ENCODE results near the gene RNU5D-1.
A peak's percentile ranks its signal among the peaks of the same experiment; 100 is the strongest.

Gene RNU5D-1

GRCh38 chr1:44730741-44731512 is at the start of gene RNU5D-1:
RNU5D-1 (minus strand) TSS chr1:44731170.
- TF ChIP-seq, protein P1, sequence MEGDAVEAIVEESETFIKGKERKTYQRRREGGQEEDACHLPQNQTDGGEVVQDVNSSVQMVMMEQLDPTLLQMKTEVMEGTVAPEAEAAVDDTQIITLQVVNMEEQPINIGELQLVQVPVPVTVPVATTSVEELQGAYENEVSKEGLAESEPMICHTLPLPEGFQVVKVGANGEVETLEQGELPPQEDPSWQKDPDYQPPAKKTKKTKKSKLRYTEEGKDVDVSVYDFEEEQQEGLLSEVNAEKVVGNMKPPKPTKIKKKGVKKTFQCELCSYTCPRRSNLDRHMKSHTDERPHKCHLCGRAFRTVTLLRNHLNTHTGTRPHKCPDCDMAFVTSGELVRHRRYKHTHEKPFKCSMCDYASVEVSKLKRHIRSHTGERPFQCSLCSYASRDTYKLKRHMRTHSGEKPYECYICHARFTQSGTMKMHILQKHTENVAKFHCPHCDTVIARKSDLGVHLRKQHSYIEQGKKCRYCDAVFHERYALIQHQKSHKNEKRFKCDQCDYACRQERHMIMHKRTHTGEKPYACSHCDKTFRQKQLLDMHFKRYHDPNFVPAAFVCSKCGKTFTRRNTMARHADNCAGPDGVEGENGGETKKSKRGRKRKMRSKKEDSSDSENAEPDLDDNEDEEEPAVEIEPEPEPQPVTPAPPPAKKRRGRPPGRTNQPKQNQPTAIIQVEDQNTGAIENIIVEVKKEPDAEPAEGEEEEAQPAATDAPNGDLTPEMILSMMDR (IDR thresholded peaks at IDR 0.05; ENCODE audit: insufficient read depth, low read length, missing control alignments): peak; percentile 72
- CTCF ChIA-PET: interaction anchor here (0.6 to 10.7 kb wide), 43 partner anchors 9 to 841 kb away, joined by 3 to 217 read pairs (median 5); partner anchors contain the start of genes BEST4, BTBD19, KIF2C and RPS8
- DNase-seq (ENCODE audit: low read depth, low spot score): peak; percentile 90
- POLR2A ChIA-PET: interaction anchor here (0.6 to 3.3 kb wide), 16 partner anchors 9 to 1860 kb away, joined by 3 to 20 read pairs (median 4); partner anchors contain the start of genes DYNLT4, HECTD3, PLK3 and PRDX1
- peak within 1 kb of the TSS; percentile 46 for H3K4me3 ChIP-seq (ENCODE audit: low read depth, low read length)

- POLR2A ChIA-PET: interaction anchor here (0.9 to 1.4 kb wide), 5 partner anchors 10 to 37 kb away, joined by 3 to 5 read pairs (median 3); partner anchors contain the start of genes BTBD19 and PLK3
- TF ChIP-seq, protein P1 (IDR thresholded peaks at IDR 0.05; ENCODE audit: insufficient read depth, low read length, missing control alignments): no peak
- CTCF ChIA-PET: interaction anchor here (0.7 to 3.7 kb wide), 5 partner anchors 10 to 49 kb away, joined by 3 to 14 read pairs (median 11); partner anchors contain the start of genes PLK3 and RNU5D-1
- DNase-seq (ENCODE audit: low read depth, low spot score): no peak
- no peak overlapping the region for H3K4me3 ChIP-seq (ENCODE audit: low read depth, low read length)
Observed at GRCh38 chr1:44780583-44781121, 49.7 kb upstream of the RNU5D-1 start.

GRCh38 chr1:44778705-44779576 is 48.0 kb upstream of the RNU5D-1 start:
- TF ChIP-seq, protein P1 (IDR thresholded peaks at IDR 0.05; ENCODE audit: insufficient read depth, low read length, missing control alignments): no peak
- no peak overlapping the region for H3K4me3 ChIP-seq (ENCODE audit: low read depth, low read length)
- no peak for DNase-seq (ENCODE audit: low read depth, low spot score)
- CTCF ChIA-PET: interaction anchor here (2.0 to 3.7 kb wide), 2 partner anchors 47 to 48 kb away, joined by 10 to 14 read pairs; partner anchors contain the start of gene RNU5D-1
- POLR2A ChIA-PET: interaction anchor here (1.0 to 4.2 kb wide), 3 partner anchors 21 to 40 kb away, joined by 3 to 36 read pairs (median 3); partner anchors contain the start of genes BTBD19 and PLK3

- TF ChIP-seq, protein P1 (IDR thresholded peaks at IDR 0.05; ENCODE audit: insufficient read depth, low read length, missing control alignments): no peak
- no peak for DNase-seq (ENCODE audit: low read depth, low spot score)
- ChIA-PET CTCF (interaction anchor here (0.5 to 2.0 kb wide), 9 partner anchors 8 to 236 kb away, joined by 3 to 10 read pairs (median 3); partner anchors contain the start of genes BEST4 and RNU5D-1), POLR2A (interaction anchor here (0.5 to 4.2 kb wide), 2 partner anchors 22 to 1122 kb away, joined by 4 to 36 read pairs; partner anchors contain the start of gene PLK3)
- H3K4me3 ChIP-seq (ENCODE audit: low read depth, low read length): peak overlapping the region; percentile 34; the same call in 1 of the 2 replicates
Observed at GRCh38 chr1:44777969-44778635, 47.1 kb upstream of the RNU5D-1 start.

- H3K4me3 ChIP-seq (ENCODE audit: low read depth, low read length): peak overlapping the region; percentile 94
- no peak for DNase-seq (ENCODE audit: low read depth, low spot score)
- TF ChIP-seq, protein P1 (IDR thresholded peaks at IDR 0.05; ENCODE audit: insufficient read depth, low read length, missing control alignments): no peak
- ChIA-PET CTCF (interaction anchor here (0.5 to 2.0 kb wide), 9 partner anchors 9 to 237 kb away, joined by 3 to 10 read pairs (median 3); partner anchors contain the start of genes BEST4 and RNU5D-1), POLR2A (interaction anchor here (0.5 to 4.2 kb wide), 2 partner anchors 23 to 1122 kb away, joined by 4 to 36 read pairs; partner anchors contain the start of gene PLK3)
Observed at GRCh38 chr1:44777547-44777946, 46.6 kb upstream of the RNU5D-1 start.

Data from AG04449 (cell line).